GM10266 (cell line): ENCODE data around the gene TRIM14.

Experiments used
- DNase-seq: peaks from one replicate; pipeline ENCODE4 v3.0.0; 2012; ENCODE audit errors: extremely low spot score
- CTCF ChIP-seq: IDR thresholded peaks from 2 replicates; pipeline ENCODE4 v1.5.1; 2012; ENCODE audit warnings: mild to moderate bottlenecking, low read depth; ENCODE audit not compliant: control insufficient read depth, insufficient read depth; ENCODE audit errors: missing control alignments

TRIM14 gene

GRCh38 chr9:98071737-98072136 is 47.3 kb downstream of the TRIM14 start:
- TF ChIP-seq CTCF: no peak
- DNase-seq: no peak

- no peak for TF ChIP-seq CTCF
- DNase-seq: no peak
Observed at GRCh38 chr9:98070704-98071103, 48.3 kb downstream of the TRIM14 start.

GRCh38 chr9:98069551-98069950 is 49.5 kb downstream of the TRIM14 start:
- no peak for TF ChIP-seq CTCF
- DNase-seq: no peak

GRCh38 chr9:98067184-98067583 is 51.8 kb downstream of the TRIM14 start:
- TF ChIP-seq CTCF: no peak
- no peak for DNase-seq

GRCh38 chr9:98066235-98066634 is 52.8 kb downstream of the TRIM14 start:
- no peak for DNase-seq
- TF ChIP-seq CTCF: no peak

GRCh38 chr9:98064623-98065392 is 54.2 kb downstream of the TRIM14 start:
- peak; percentile 2 for DNase-seq
- TF ChIP-seq CTCF: no peak

- TF ChIP-seq CTCF: no peak
- DNase-seq: no peak
Observed at GRCh38 chr9:98062161-98062560, 56.9 kb downstream of the TRIM14 start.
